SK-N-SH treated with all-trans-retinoic acid at 6 μM for 48 hours (cell line): ENCODE measurements around the gene FGF11.

Experiments
- ATAC-seq: fragments of 200-7000 bp; cut with Tn5 transposase; 3 replicates; pipeline ENCODE4 v1.9.1; 2020; ENCODE audit warnings: mild to moderate bottlenecking, moderate library complexity
- ARNTL ChIP-seq: fragments of 450-650 bp; formaldehyde crosslinking; IDR thresholded peaks from 2 replicates; pipeline ENCODE4 v1.5.0; 2020; ENCODE audit warnings: low read depth, mild to moderate bottlenecking, moderate library complexity, borderline replicate concordance
- GLIS3 ChIP-seq: fragments of 250-450 bp; sonication (Bioruptor Pico); IDR thresholded peaks from 2 replicates; pipeline ENCODE4 v1.5.0; 2020; ENCODE audit warnings: mild to moderate bottlenecking, moderate library complexity
- ISL1 ChIP-seq: fragments of 250-450 bp; sonication (Bioruptor Pico); IDR thresholded peaks from 2 replicates; pipeline ENCODE4 v2.1.2; 2022; ENCODE audit warnings: mild to moderate bottlenecking, moderate library complexity
- OSR1 ChIP-seq: fragments of 250-450 bp; sonication (Bioruptor Pico); IDR thresholded peaks from 2 replicates; pipeline ENCODE4 v1.8.0; 2022; ENCODE audit warnings: moderate library complexity, mild to moderate bottlenecking, inconsistent platforms
- PPARA ChIP-seq: fragments of 250-450 bp; sonication (Bioruptor Pico); IDR thresholded peaks from 2 replicates; pipeline ENCODE4 v1.5.0; 2020; ENCODE audit warnings: mild to moderate bottlenecking, borderline replicate concordance
- SNAI2 ChIP-seq: fragments of 250-450 bp; sonication (Bioruptor Pico); IDR thresholded peaks from 2 replicates; pipeline ENCODE4 v1.5.0; 2020; ENCODE audit warnings: mild to moderate bottlenecking, moderate library complexity
- TCF4 ChIP-seq: fragments of 250-450 bp; sonication (Bioruptor Pico); IDR thresholded peaks from 2 replicates; pipeline ENCODE4 v1.8.0; 2021; ENCODE audit warnings: mild to moderate bottlenecking, moderate library complexity, borderline replicate concordance
- TOX ChIP-seq: fragments of 250-450 bp; sonication (Bioruptor Pico); IDR thresholded peaks from 2 replicates; pipeline ENCODE4 v1.8.0; 2021; ENCODE audit warnings: mild to moderate bottlenecking, moderate library complexity, borderline replicate concordance
- ZC3H10 ChIP-seq: fragments of 250-450 bp; sonication (Bioruptor Pico); IDR thresholded peaks from 2 replicates; pipeline ENCODE4 v1.5.1; 2021; ENCODE audit warnings: mild to moderate bottlenecking, moderate library complexity
- ZFP3 ChIP-seq: fragments of 250-450 bp; sonication (Bioruptor Pico); IDR thresholded peaks from 2 replicates; pipeline ENCODE4 v1.5.0; 2020; ENCODE audit warnings: mild to moderate bottlenecking, moderate library complexity
- ZFP30 ChIP-seq: fragments of 450-650 bp; formaldehyde crosslinking; IDR thresholded peaks from 2 replicates; pipeline ENCODE4 v1.5.0; 2022; ENCODE audit warnings: mild to moderate bottlenecking, moderate library complexity
- ZNF565 ChIP-seq: fragments of 450-650 bp; formaldehyde crosslinking; conservative IDR thresholded peaks from 2 replicates; pipeline ENCODE4 v1.5.0; 2020; ENCODE audit warnings: low read depth, mild to moderate bottlenecking, moderate library complexity
- ZNF70 ChIP-seq: fragments of 450-650 bp; formaldehyde crosslinking; IDR thresholded peaks from 2 replicates; pipeline ENCODE4 v1.5.0; 2020; ENCODE audit warnings: mild to moderate bottlenecking, moderate library complexity
- TF ChIP-seq, protein P1 (sequence below): fragments of 250-450 bp; sonication (Bioruptor Pico); IDR thresholded peaks from 2 replicates; pipeline ENCODE4 v1.5.1; 2021; ENCODE audit warnings: mild to moderate bottlenecking, moderate library complexity
- TF ChIP-seq, protein P2 (sequence below): fragments of 250-450 bp; sonication (Bioruptor Pico); IDR thresholded peaks from 2 replicates; pipeline ENCODE4 v1.5.1; 2020; ENCODE audit warnings: low read depth, mild to moderate bottlenecking, moderate library complexity
- TF ChIP-seq, protein P3 (sequence below): fragments of 250-450 bp; sonication (Bioruptor Pico); IDR thresholded peaks from 2 replicates; pipeline ENCODE4 v1.5.0; 2020; ENCODE audit warnings: mild to moderate bottlenecking, moderate library complexity

FGF11 gene

DNA sequence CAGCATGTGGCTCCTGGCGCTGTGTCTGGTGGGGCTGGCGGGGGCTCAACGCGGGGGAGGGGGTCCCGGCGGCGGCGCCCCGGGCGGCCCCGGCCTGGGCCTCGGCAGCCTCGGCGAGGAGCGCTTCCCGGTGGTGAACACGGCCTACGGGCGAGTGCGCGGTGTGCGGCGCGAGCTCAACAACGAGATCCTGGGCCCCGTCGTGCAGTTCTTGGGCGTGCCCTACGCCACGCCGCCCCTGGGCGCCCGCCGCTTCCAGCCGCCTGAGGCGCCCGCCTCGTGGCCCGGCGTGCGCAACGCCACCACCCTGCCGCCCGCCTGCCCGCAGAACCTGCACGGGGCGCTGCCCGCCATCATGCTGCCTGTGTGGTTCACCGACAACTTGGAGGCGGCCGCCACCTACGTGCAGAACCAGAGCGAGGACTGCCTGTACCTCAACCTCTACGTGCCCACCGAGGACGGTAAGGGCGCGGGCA is 31.0 kb upstream of the FGF11 start:
- ATAC-seq, result no peak
- TF ChIP-seq ZNF70, result no peak
- no peak for TF ChIP-seq ARNTL (CRISPR knock-in tag)
- TF ChIP-seq ZFP30, result no peak
- TF ChIP-seq, protein P1, sequence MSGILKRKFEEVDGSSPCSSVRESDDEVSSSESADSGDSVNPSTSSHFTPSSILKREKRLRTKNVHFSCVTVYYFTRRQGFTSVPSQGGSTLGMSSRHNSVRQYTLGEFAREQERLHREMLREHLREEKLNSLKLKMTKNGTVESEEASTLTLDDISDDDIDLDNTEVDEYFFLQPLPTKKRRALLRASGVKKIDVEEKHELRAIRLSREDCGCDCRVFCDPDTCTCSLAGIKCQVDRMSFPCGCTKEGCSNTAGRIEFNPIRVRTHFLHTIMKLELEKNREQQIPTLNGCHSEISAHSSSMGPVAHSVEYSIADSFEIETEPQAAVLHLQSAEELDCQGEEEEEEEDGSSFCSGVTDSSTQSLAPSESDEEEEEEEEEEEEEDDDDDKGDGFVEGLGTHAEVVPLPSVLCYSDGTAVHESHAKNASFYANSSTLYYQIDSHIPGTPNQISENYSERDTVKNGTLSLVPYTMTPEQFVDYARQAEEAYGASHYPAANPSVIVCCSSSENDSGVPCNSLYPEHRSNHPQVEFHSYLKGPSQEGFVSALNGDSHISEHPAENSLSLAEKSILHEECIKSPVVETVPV (CRISPR knock-in tag), result no peak
- no peak for TF ChIP-seq OSR1
- no peak for TF ChIP-seq ZC3H10 (CRISPR knock-in tag)
- TF ChIP-seq SNAI2 (CRISPR knock-in tag), result no peak
- TF ChIP-seq, protein P2, sequence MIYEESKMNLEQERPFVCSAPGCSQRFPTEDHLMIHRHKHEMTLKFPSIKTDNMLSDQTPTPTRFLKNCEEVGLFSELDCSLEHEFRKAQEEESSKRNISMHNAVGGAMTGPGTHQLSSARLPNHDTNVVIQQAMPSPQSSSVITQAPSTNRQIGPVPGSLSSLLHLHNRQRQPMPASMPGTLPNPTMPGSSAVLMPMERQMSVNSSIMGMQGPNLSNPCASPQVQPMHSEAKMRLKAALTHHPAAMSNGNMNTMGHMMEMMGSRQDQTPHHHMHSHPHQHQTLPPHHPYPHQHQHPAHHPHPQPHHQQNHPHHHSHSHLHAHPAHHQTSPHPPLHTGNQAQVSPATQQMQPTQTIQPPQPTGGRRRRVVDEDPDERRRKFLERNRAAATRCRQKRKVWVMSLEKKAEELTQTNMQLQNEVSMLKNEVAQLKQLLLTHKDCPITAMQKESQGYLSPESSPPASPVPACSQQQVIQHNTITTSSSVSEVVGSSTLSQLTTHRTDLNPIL (CRISPR knock-in tag), result no peak
- no peak for TF ChIP-seq ZFP3 (CRISPR knock-in tag)
- TF ChIP-seq GLIS3 (CRISPR knock-in tag), result no peak

DNA sequence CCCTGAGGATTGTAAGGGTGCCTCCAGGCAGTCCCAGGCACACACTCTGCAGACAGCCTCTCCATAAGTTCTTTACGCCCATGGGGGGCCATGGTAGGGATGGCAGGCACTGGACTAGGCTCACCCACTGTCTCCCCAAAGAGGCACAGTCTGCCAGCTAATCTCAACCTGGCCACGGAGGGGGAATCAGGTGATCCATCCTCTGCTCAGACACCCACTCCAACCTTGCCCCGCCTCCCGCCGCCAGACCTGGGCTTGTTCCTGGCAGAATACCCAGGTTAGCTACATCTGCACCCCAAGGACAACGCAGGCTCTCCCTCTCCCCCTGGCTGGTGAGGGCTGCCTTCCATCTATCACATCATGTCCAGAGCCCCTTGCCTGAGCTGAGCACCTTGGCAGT is 30.4 kb upstream of the FGF11 start:
- no peak for ATAC-seq
- TF ChIP-seq ZNF565 (CRISPR knock-in tag) (no peak), ARNTL (CRISPR knock-in tag) (no peak), TOX (CRISPR knock-in tag) (no peak), ZFP3 (CRISPR knock-in tag) (no peak), ISL1 (CRISPR knock-in tag) (no peak), GLIS3 (CRISPR knock-in tag) (no peak), TCF4 (CRISPR knock-in tag) (no peak), SNAI2 (CRISPR knock-in tag) (no peak), PPARA (CRISPR knock-in tag) (no peak), ZC3H10 (CRISPR knock-in tag) (no peak)
- TF ChIP-seq, protein P1 (CRISPR knock-in tag), result no peak
- TF ChIP-seq, protein P3, sequence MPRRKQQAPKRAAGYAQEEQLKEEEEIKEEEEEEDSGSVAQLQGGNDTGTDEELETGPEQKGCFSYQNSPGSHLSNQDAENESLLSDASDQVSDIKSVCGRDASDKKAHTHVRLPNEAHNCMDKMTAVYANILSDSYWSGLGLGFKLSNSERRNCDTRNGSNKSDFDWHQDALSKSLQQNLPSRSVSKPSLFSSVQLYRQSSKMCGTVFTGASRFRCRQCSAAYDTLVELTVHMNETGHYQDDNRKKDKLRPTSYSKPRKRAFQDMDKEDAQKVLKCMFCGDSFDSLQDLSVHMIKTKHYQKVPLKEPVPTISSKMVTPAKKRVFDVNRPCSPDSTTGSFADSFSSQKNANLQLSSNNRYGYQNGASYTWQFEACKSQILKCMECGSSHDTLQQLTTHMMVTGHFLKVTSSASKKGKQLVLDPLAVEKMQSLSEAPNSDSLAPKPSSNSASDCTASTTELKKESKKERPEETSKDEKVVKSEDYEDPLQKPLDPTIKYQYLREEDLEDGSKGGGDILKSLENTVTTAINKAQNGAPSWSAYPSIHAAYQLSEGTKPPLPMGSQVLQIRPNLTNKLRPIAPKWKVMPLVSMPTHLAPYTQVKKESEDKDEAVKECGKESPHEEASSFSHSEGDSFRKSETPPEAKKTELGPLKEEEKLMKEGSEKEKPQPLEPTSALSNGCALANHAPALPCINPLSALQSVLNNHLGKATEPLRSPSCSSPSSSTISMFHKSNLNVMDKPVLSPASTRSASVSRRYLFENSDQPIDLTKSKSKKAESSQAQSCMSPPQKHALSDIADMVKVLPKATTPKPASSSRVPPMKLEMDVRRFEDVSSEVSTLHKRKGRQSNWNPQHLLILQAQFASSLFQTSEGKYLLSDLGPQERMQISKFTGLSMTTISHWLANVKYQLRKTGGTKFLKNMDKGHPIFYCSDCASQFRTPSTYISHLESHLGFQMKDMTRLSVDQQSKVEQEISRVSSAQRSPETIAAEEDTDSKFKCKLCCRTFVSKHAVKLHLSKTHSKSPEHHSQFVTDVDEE (CRISPR knock-in tag), result no peak
- TF ChIP-seq, protein P2 (CRISPR knock-in tag), result no peak

DNA sequence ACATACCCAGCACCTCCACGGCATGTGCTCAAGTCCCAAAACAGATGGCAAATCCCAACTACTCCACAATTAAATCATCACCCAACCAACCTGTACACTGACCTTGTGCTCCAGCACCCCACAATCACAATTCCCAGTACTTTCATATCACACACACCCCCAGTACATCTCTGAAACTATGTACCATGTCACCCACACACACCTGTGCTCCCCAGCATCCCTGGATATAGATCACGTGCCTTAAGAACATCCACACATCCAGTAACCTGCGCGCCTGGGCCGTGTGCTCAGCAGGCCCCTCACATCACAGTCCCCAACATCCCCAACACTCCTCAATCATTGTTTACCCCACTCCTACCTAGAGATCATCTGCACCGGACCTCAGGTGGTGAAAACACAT is 29.6 kb upstream of the FGF11 start:
- no peak for TF ChIP-seq ARNTL (CRISPR knock-in tag)
- TF ChIP-seq, protein P3 (CRISPR knock-in tag), result no peak
- TF ChIP-seq ZFP30, result no peak
- no peak for ATAC-seq
